H9 (cell line): Measurements from ENCODE around the gene CCNY. TPM values are rescaled to one million over a fixed set of nuclear protein-coding genes. Genes with fewer than 3 reads are reported as not detected.

ENCODE experiments used
- DNase-seq: peaks from one replicate; pipeline ENCODE4 v3.0.0-alpha.2; 2017
- H2AFZ ChIP-seq: one replicate; pipeline ENCODE4 v1.6.1; 2013; ENCODE audit warnings: mild to moderate bottlenecking, low read length, control low read depth, moderate library complexity
- H2AK5ac ChIP-seq: 2 replicates; pipeline ENCODE4 v1.6.1; 2013; ENCODE audit warnings: low read length, control low read depth, mixed read lengths; ENCODE audit not compliant: insufficient read length
- H2BK120ac ChIP-seq: one replicate; pipeline ENCODE4 v1.6.1; 2013; ENCODE audit warnings: low read depth, mild to moderate bottlenecking, low read length, control low read depth, inconsistent platforms; ENCODE audit not compliant: poor library complexity, severe bottlenecking
- H2BK12ac ChIP-seq: 2 replicates; pipeline ENCODE4 v1.6.1; 2013; ENCODE audit warnings: low read length, control low read depth, mixed read lengths, low read depth; ENCODE audit not compliant: insufficient read length
- H2BK15ac ChIP-seq: 2 replicates; pipeline ENCODE4 v1.6.1; 2013; ENCODE audit warnings: low read depth, low read length, control low read depth
- H2BK20ac ChIP-seq: one replicate; pipeline ENCODE4 v1.6.1; 2013; ENCODE audit warnings: low read depth, mild to moderate bottlenecking, low read length, control low read depth, inconsistent platforms; ENCODE audit not compliant: poor library complexity, severe bottlenecking
- H2BK5ac ChIP-seq: 2 replicates; pipeline ENCODE4 v1.6.1; 2013; ENCODE audit warnings: low read length, control low read depth, mixed read lengths; ENCODE audit not compliant: insufficient read length
- H3K14ac ChIP-seq: 2 replicates; pipeline ENCODE4 v1.6.1; 2013; ENCODE audit warnings: low read length, control low read depth; ENCODE audit not compliant: insufficient read depth
- H3K18ac ChIP-seq: 2 replicates; pipeline ENCODE4 v1.6.1; 2013; ENCODE audit warnings: low read depth, mild to moderate bottlenecking, mixed read lengths, low read length, control low read depth; ENCODE audit not compliant: insufficient read length
- H3K23ac ChIP-seq: 2 replicates; pipeline ENCODE4 v1.6.1; 2013; ENCODE audit warnings: low read length, control low read depth, mixed read lengths, low read depth; ENCODE audit not compliant: insufficient read length
- H3K23me2 ChIP-seq: 2 replicates; pipeline ENCODE4 v1.6.1; 2013; ENCODE audit warnings: low read depth, mild to moderate bottlenecking, mixed read lengths, low read length, control low read depth; ENCODE audit not compliant: insufficient read length, poor library complexity, severe bottlenecking
- H3K27ac ChIP-seq: 2 replicates; pipeline ENCODE4 v1.5.1; 2013; ENCODE audit warnings: low read length, control low read depth, mixed read lengths, low read depth; ENCODE audit not compliant: insufficient read length
- H3K27me3 ChIP-seq: 2 replicates; pipeline ENCODE4 v1.6.1; 2013; ENCODE audit warnings: low read length, control low read depth, inconsistent platforms; ENCODE audit not compliant: insufficient read depth
- H3K4ac ChIP-seq: 2 replicates; pipeline ENCODE4 v1.6.1; 2013; ENCODE audit warnings: low read depth, mild to moderate bottlenecking, control low read depth, inconsistent platforms, low read length, moderate library complexity
- H3K4me1 ChIP-seq: 2 replicates; pipeline ENCODE4 v1.6.1; 2013; ENCODE audit warnings: low read length, control low read depth, inconsistent platforms; ENCODE audit not compliant: insufficient read depth
- H3K4me2 ChIP-seq: 2 replicates; pipeline ENCODE4 v1.6.1; 2013; ENCODE audit warnings: low read length, control low read depth, mixed read lengths; ENCODE audit not compliant: insufficient read length, insufficient read depth
- H3K56ac ChIP-seq: 2 replicates; pipeline ENCODE4 v1.6.1; 2013; ENCODE audit warnings: low read depth, mild to moderate bottlenecking, mixed read lengths, low read length, control low read depth; ENCODE audit not compliant: insufficient read length
- H3K79me1 ChIP-seq: 2 replicates; pipeline ENCODE4 v1.6.1; 2013; ENCODE audit warnings: low read depth, mild to moderate bottlenecking, moderate library complexity, low read length, control low read depth, inconsistent platforms; ENCODE audit not compliant: insufficient read depth, poor library complexity, severe bottlenecking
- H3K79me2 ChIP-seq: 2 replicates; pipeline ENCODE4 v1.6.1; 2013; ENCODE audit warnings: low read length, control low read depth, inconsistent platforms; ENCODE audit not compliant: insufficient read depth
- H3K9ac ChIP-seq: 2 replicates; pipeline ENCODE4 v1.6.1; 2013; ENCODE audit warnings: low read length, control low read depth, mixed read lengths; ENCODE audit not compliant: insufficient read length; ENCODE audit errors: extremely low read depth
- H3K9me3 ChIP-seq: one replicate; pipeline ENCODE4 v1.6.1; 2013; ENCODE audit warnings: low read depth, low read length, inconsistent platforms; ENCODE audit not compliant: control insufficient read depth
- H3T11ph ChIP-seq: one replicate; pipeline ENCODE4 v1.6.1; 2013; ENCODE audit warnings: mild to moderate bottlenecking, low read length, control low read depth, inconsistent platforms
- H4K20me1 ChIP-seq: one replicate; pipeline ENCODE4 v1.6.1; 2013; ENCODE audit not compliant: control insufficient read depth, insufficient read length, insufficient read depth
- H4K5ac ChIP-seq: 2 replicates; pipeline ENCODE4 v1.6.1; 2013; ENCODE audit warnings: low read depth, mild to moderate bottlenecking, mixed read lengths, low read length, control low read depth; ENCODE audit not compliant: insufficient read length
- H4K8ac ChIP-seq: replicated peaks from 2 replicates; pipeline ENCODE4 v1.6.1; 2013; ENCODE audit warnings: low read length, control low read depth, mixed read lengths, low read depth; ENCODE audit not compliant: insufficient read length
- H4K91ac ChIP-seq: 2 replicates; pipeline ENCODE4 v1.6.1; 2013; ENCODE audit warnings: low read depth, mild to moderate bottlenecking, moderate library complexity, mixed read lengths, low read length, control low read depth; ENCODE audit not compliant: insufficient read length
- H3K27ac Mint-ChIP-seq, 3 experiments: 2 replicates in 2 of 3; 3 replicates in 1 of 3; pipeline ENCODE4 v1.8.0; 2020 to 2021; ENCODE audit warnings: mixed read lengths in 3 of 3, mild to moderate bottlenecking in 1 of 3, moderate library complexity in 1 of 3
- H3K27me3 Mint-ChIP-seq: 2 replicates; pipeline ENCODE4 v1.8.0; 2021; ENCODE audit warnings: low read depth, mild to moderate bottlenecking, moderate library complexity, mixed read lengths
- H3K36me3 Mint-ChIP-seq, 3 experiments: 2 replicates in 2 of 3; 3 replicates in 1 of 3; pipeline ENCODE4 v1.8.0; 2020 to 2021; ENCODE audit warnings: low read depth in 3 of 3, mixed read lengths in 3 of 3; ENCODE audit not compliant: insufficient read depth in 1 of 3
- H3K4me1 Mint-ChIP-seq, 2 experiments: 2 replicates each; pipeline ENCODE4 v1.8.0; 2020; ENCODE audit warnings: mixed read lengths in 2 of 2
- H3K4me3 Mint-ChIP-seq, 2 experiments: 2 replicates in 1 of 2; 3 replicates in 1 of 2; pipeline ENCODE4 v1.8.0; 2020 to 2021; ENCODE audit warnings: mild to moderate bottlenecking in 2 of 2, mixed read lengths in 2 of 2, moderate library complexity in 1 of 2
- H3K9me3 Mint-ChIP-seq, 2 experiments: 2 replicates in 1 of 2; 3 replicates in 1 of 2; pipeline ENCODE4 v1.8.0; 2020; ENCODE audit warnings: mild to moderate bottlenecking in 2 of 2, mixed read lengths in 2 of 2, moderate library complexity in 1 of 2
- WGBS: extraction: QIAGEN DNeasy Blood & Tissue Kit; methylation state at CpG from one replicate; pipeline ENCODE4 v1.1.7; 2013; ENCODE audit warnings: missing lambda C conversion rate, low lambda C conversion rate, mixed read lengths; ENCODE audit not compliant: insufficient read length; ENCODE audit errors: extremely low coverage; 5-methylcytosine and 5-hydroxymethylcytosine counted together
- total RNA-seq: library from RNA; stranded (reverse); gene quantifications from 2 replicates; pipeline ENCODE4 v1.2.1, GENCODE V29; 2021
- TF ChIP-seq, protein P1 (sequence below): fragments of 200-600 bp; sonication (generic); conservative IDR thresholded peaks from 3 replicates; pipeline ENCODE4 v1.8.0; 2021; ENCODE audit warnings: antibody characterized with exemption, mild to moderate bottlenecking

The CCNY gene
- total RNA-seq, 1 experiment from 2014 or later: 62.1 TPM

DNA sequence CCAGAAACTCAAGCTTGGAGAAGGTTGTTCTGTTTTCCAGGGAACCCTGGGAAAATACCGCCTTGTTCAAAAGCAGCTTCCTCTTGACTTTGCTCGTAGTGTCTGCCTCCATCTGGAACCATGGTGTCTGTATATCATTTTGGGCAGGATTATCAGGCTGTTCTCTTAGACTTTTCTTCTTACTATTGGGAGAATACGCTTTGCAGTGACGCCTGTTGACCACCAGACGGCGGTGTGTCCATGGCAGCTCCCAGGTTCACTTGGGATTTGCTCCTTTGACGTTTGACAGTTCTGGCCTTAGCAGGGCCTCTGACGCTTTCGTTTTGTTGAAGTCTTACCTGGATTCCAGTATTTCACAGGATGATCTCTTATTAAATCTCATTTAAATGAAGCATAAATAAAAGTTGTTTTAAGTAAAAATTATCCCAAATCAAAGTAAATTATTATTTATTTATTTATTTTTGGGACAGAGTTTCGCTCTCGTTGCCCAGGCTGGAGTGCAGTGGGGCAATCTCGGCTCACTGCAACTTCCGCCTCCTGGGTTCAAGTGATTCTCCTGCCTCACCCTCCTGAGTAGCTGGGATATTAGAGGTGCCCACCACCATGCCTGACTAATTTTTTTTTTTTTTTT lies 227.1 kb downstream of the CCNY start:
- Histone ChIP-seq H2BK12ac (no peak overlapping the region), H3K56ac (no peak overlapping the region), H2AFZ (no peak overlapping the region), H3K14ac (no peak overlapping the region), H4K20me1 (no peaks in the 10 kb centered on the region), H3K4me2 (no peak overlapping the region), H3K9me3 (no peaks in the 10 kb centered on the region), H4K91ac (no peak overlapping the region), H3K4me1 (no peaks in the 10 kb centered on the region), H2BK20ac (no peak overlapping the region), H3K23me2 (no peaks in the 10 kb centered on the region), H3K4ac (no peak overlapping the region), H3T11ph (no peak overlapping the region), H3K27me3 (no peaks in the 10 kb centered on the region), H3K9ac (no peak overlapping the region), H4K5ac (no peak overlapping the region), H3K79me2 (no peaks in the 10 kb centered on the region), H3K27ac (no peak overlapping the region), H3K79me1 (no peaks in the 10 kb centered on the region), H2AK5ac (no peak overlapping the region), H3K18ac (no peak overlapping the region), H3K23ac (no peak overlapping the region), H2BK120ac (no peak overlapping the region), H4K8ac (no peak overlapping the region), H2BK5ac (no peak overlapping the region), H2BK15ac (no peak overlapping the region)
- peaks cover 4% of the 10 kb centered on the region in 2 experiments; a peak in 2 of 4 replicates for H3K4me1 Mint-ChIP-seq
- no CpG with 5 or more reads among the region's 13 CpGs for WGBS
- no peak overlapping the region for H3K4me3 Mint-ChIP-seq
- H3K27ac Mint-ChIP-seq: no peak overlapping the region
- H3K27me3 Mint-ChIP-seq: no peaks in the 10 kb centered on the region
- DNase-seq: peak; percentile 71
- H3K9me3 Mint-ChIP-seq: no peaks in the 10 kb centered on the region
- H3K36me3 Mint-ChIP-seq: peaks cover 8 to 21% (median 11%) of the 10 kb centered on the region in 3 experiments
- TF ChIP-seq, protein P1, sequence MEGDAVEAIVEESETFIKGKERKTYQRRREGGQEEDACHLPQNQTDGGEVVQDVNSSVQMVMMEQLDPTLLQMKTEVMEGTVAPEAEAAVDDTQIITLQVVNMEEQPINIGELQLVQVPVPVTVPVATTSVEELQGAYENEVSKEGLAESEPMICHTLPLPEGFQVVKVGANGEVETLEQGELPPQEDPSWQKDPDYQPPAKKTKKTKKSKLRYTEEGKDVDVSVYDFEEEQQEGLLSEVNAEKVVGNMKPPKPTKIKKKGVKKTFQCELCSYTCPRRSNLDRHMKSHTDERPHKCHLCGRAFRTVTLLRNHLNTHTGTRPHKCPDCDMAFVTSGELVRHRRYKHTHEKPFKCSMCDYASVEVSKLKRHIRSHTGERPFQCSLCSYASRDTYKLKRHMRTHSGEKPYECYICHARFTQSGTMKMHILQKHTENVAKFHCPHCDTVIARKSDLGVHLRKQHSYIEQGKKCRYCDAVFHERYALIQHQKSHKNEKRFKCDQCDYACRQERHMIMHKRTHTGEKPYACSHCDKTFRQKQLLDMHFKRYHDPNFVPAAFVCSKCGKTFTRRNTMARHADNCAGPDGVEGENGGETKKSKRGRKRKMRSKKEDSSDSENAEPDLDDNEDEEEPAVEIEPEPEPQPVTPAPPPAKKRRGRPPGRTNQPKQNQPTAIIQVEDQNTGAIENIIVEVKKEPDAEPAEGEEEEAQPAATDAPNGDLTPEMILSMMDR: peak; percentile 99
